ENCODE measurements around the gene ERBB4. TPM values are rescaled to one million over a fixed set of nuclear protein-coding genes. Genes with fewer than 3 reads are reported as not detected.

Gene ERBB4
- total RNA-seq, 1 donor: 5.8 TPM

GRCh38 chr2:212327171-212327809 is 211.3 kb downstream of the ERBB4 start:
- no peak overlapping the region for H3K4me3 ChIP-seq (ENCODE audit: low read depth, low read length)
- DNase-seq (ENCODE audit: low read depth): no peak
- TF ChIP-seq, protein P1, sequence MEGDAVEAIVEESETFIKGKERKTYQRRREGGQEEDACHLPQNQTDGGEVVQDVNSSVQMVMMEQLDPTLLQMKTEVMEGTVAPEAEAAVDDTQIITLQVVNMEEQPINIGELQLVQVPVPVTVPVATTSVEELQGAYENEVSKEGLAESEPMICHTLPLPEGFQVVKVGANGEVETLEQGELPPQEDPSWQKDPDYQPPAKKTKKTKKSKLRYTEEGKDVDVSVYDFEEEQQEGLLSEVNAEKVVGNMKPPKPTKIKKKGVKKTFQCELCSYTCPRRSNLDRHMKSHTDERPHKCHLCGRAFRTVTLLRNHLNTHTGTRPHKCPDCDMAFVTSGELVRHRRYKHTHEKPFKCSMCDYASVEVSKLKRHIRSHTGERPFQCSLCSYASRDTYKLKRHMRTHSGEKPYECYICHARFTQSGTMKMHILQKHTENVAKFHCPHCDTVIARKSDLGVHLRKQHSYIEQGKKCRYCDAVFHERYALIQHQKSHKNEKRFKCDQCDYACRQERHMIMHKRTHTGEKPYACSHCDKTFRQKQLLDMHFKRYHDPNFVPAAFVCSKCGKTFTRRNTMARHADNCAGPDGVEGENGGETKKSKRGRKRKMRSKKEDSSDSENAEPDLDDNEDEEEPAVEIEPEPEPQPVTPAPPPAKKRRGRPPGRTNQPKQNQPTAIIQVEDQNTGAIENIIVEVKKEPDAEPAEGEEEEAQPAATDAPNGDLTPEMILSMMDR (IDR thresholded peaks at IDR 0.05; ENCODE audit: insufficient read depth, low read length): no peak

GRCh38 chr2:212318636-212319035 is 220.0 kb downstream of the ERBB4 start:
- TF ChIP-seq, protein P1 (IDR thresholded peaks at IDR 0.05; ENCODE audit: insufficient read depth, low read length): no peak
- H3K4me3 ChIP-seq (ENCODE audit: low read depth, low read length): no peak overlapping the region
- no peak for DNase-seq (ENCODE audit: low read depth)

GRCh38 chr2:212314680-212315079 is 223.9 kb downstream of the ERBB4 start:
- TF ChIP-seq, protein P1 (IDR thresholded peaks at IDR 0.05; ENCODE audit: insufficient read depth, low read length): no peak
- no peak overlapping the region for H3K4me3 ChIP-seq (ENCODE audit: low read depth, low read length)
- no peak for DNase-seq (ENCODE audit: low read depth)

GRCh38 chr2:212311807-212312404 is 226.7 kb downstream of the ERBB4 start:
- DNase-seq (ENCODE audit: low read depth): no peak
- TF ChIP-seq, protein P1 (IDR thresholded peaks at IDR 0.05; ENCODE audit: insufficient read depth, low read length): no peak
- H3K4me3 ChIP-seq (ENCODE audit: low read depth, low read length): no peak overlapping the region

- H3K4me3 ChIP-seq (ENCODE audit: low read depth, low read length): no peak overlapping the region
- DNase-seq (ENCODE audit: low read depth): no peak
- TF ChIP-seq, protein P1 (IDR thresholded peaks at IDR 0.05; ENCODE audit: insufficient read depth, low read length): no peak
Observed at GRCh38 chr2:212299943-212300342, 238.7 kb downstream of the ERBB4 start.

DNA sequence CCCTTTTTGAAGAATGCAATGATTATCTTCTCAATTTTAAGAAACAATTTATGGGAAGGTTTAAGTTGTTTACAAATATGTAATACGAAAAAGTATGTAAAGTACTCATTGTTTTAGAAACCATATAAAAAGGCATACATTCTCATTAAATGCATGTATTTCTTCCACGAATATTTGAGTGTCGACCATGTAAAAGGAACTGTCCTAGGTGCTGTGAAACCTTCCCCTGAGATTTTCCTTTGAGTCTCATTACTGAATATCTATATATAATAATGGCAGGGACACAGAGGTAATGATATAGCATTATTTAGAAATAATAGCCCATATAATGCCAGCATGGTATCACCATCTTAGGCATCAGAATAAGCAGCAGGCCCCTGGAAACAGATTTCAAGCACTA is 239.3 kb downstream of the ERBB4 start:
- no peak overlapping the region for H3K4me3 ChIP-seq (ENCODE audit: low read depth, low read length)
- DNase-seq (ENCODE audit: low read depth): no peak
- TF ChIP-seq, protein P1 (IDR thresholded peaks at IDR 0.05; ENCODE audit: insufficient read depth, low read length): no peak

Measured in fibroblast of the aortic adventitia (primary cell).